Measurements from ENCODE around the gene TSPAN33.

GRCh38 chr7:129197771-129198170, 53.3 kb downstream of the TSPAN33 start:
- TF ChIP-seq CTCF (conservative IDR thresholded peaks at IDR 0.05; ENCODE audit: low read depth, low read length), result no peak
- no peak for TF ChIP-seq EZH2 (IDR thresholded peaks at IDR 0.05; ENCODE audit: borderline replicate concordance, low read depth, low read length, poor library complexity, severe bottlenecking)
